ENCODE results near the gene COL23A1.

COL23A1 gene

GRCh38 chr5:178351221-178352034 is 238.8 kb downstream of the COL23A1 start:
- DNase-seq = no peak

GRCh38 chr5:178350361-178351220 is 239.6 kb downstream of the COL23A1 start:
- no peak for DNase-seq

- DNase-seq = no peak
Observed at GRCh38 chr5:178349625-178350353, 240.4 kb downstream of the COL23A1 start.

GRCh38 chr5:178349075-178349511 is 241.1 kb downstream of the COL23A1 start:
- no peak for DNase-seq

GRCh38 chr5:178348356-178349074 is 241.7 kb downstream of the COL23A1 start:
- DNase-seq = no peak

- no peak for DNase-seq
Observed at GRCh38 chr5:178347956-178348355, 242.2 kb downstream of the COL23A1 start.

- DNase-seq = no peak
Observed at GRCh38 chr5:178346607-178347334, 243.4 kb downstream of the COL23A1 start.

- DNase-seq = no peak
Observed at GRCh38 chr5:178343306-178343705, 246.9 kb downstream of the COL23A1 start.

GRCh38 chr5:178341851-178342140 is 248.4 kb downstream of the COL23A1 start:
- no peak for DNase-seq

GRCh38 chr5:178341091-178341850 is 248.9 kb downstream of the COL23A1 start:
- no peak for DNase-seq

- no peak for DNase-seq
Observed at GRCh38 chr5:178340637-178341036, 249.6 kb downstream of the COL23A1 start.

GRCh38 chr5:178340187-178340586 is 250.0 kb downstream of the COL23A1 start:
- no peak for DNase-seq

- no peak for DNase-seq
Observed at GRCh38 chr5:178339272-178339671, 250.9 kb downstream of the COL23A1 start.

- DNase-seq = no peak
Observed at GRCh38 chr5:178338750-178339144, 251.4 kb downstream of the COL23A1 start.

GRCh38 chr5:178338126-178338749 is 252.0 kb downstream of the COL23A1 start:
- no peak for DNase-seq

GRCh38 chr5:178337334-178337741 is 252.9 kb downstream of the COL23A1 start:
- no peak for DNase-seq

GRCh38 chr5:178336889-178337288 is 253.3 kb downstream of the COL23A1 start:
- DNase-seq = no peak

GRCh38 chr5:178335302-178336030 is 254.7 kb downstream of the COL23A1 start:
- DNase-seq = no peak

- no peak for DNase-seq
Observed at GRCh38 chr5:178334861-178335260, 255.3 kb downstream of the COL23A1 start.
